GM12865 (cell line): ENCODE data around the gene ABCA13.

ENCODE experiments used
- DNase-seq: peaks from one replicate; pipeline ENCODE4 v3.0.0; 2010; ENCODE audit warnings: low read depth
- H3K4me3 ChIP-seq: 2 replicates; pipeline ENCODE4 v1.5.1; 2011; ENCODE audit warnings: mild to moderate bottlenecking, low read depth, low read length, control low read depth
- CTCF ChIP-seq: IDR thresholded peaks from 2 replicates; pipeline ENCODE4 v1.5.1; 2011; ENCODE audit warnings: low read length, control low read depth, low read depth, inconsistent platforms; ENCODE audit not compliant: insufficient read depth; ENCODE audit errors: missing control alignments

ABCA13 gene

GRCh38 chr7:48621076-48621475 lies 449.8 kb downstream of the ABCA13 start:
- H3K4me3 ChIP-seq: no peak overlapping the region
- DNase-seq: no peak
- no peak for TF ChIP-seq CTCF

DNA sequence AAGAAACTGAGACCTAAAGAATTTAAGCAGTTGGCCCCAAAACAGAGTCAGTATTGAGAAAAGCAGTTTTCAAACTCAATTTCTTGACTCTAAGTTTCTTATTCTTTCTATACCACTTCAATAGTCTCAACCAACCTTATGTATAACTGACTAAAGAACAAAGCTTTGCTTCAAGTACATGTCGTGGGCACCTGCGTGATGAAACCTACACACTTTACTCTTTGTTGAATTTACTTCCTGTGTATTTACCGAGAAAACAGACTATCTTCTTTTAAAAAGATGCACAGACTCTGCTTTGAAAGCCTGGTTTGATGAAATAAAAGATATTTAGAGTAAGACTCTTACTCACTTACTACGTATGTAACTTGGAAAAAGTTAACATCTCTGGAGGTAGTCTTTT lies 455.9 kb downstream of the ABCA13 start:
- H3K4me3 ChIP-seq: no peak overlapping the region
- no peak for TF ChIP-seq CTCF
- DNase-seq: no peak

GRCh38 chr7:48628793-48629349 lies 457.6 kb downstream of the ABCA13 start:
- DNase-seq: no peak
- no peak overlapping the region for H3K4me3 ChIP-seq
- no peak for TF ChIP-seq CTCF

DNA sequence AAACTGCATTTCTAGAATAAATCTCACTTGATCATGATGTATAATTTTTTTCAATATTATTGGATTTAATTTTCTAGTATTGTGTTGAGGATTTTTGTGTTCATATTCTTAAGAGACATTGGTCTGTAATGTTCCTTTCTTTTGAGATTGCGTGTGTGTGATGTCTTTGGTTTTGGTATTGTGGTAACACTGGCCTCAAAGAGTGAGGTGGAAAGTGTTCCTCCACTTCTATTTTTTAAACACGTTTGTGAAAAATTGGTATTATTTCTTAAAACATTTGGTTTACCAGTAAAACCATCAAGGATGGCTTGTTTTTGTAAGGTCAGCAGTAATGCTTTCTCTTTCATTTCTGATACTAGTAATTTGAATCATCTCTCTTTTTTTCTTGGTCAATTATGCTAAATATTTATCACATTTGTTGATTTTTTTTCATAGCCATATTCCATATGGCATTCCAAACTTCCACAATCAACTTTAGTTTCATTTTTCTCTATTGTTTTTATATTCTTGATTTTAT lies 462.9 kb downstream of the ABCA13 start:
- no peak overlapping the region for H3K4me3 ChIP-seq
- peak; percentile 52 for DNase-seq
- TF ChIP-seq CTCF: no peak

- DNase-seq: no peak
- TF ChIP-seq CTCF: no peak
- H3K4me3 ChIP-seq: no peak overlapping the region
Measured at GRCh38 chr7:48635796-48636195, 464.5 kb downstream of the ABCA13 start.

DNA sequence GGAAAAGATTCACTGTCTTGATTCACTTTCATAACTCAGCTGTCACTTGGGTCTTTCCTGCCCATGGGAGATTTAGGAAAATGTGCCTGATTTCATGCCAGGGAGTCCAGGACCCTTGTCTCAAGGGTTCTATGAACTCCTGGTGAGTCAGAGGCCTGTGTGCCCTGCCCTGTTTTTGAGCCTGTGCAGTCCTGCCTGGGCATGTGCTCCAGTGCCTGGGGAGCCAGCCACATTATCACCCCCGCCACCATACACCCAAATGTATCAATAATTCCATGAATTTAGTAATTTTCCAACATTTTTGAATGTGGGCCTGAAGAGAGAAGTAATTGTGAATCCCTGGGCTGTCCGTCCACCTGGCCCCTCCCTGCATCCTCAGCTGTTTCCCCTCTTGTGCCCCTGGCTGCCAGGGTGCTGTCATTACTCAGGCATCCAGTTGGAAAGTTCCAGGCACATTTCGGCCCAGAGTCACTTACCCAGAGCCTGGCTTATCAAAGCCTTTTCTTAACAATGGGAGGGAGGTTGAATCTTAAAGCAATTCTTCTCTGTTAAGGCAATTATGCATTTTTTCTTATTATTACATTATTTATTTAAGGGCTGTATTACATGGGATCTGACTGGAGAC lies 465.2 kb downstream of the ABCA13 start:
- DNase-seq: no peak
- no peak overlapping the region for H3K4me3 ChIP-seq
- no peak for TF ChIP-seq CTCF

DNA sequence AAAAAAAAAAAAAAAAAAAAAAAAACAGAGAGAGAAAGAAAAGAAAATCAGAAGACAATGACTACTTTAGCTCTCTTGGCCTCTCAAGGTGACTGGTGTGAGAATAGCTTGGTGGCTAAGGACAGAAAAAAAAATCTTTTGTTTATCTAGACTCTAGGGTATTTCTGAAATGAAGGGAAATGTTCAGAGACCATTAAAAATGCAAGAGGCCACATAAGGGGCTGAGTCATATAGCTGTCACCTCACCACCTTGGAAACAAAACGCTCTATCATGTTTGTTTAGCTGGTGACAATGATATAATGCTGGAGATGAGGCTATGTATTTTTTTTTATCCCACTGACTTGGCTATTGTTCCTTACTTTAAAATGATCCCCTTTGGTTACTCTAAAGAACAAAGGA lies 466.1 kb downstream of the ABCA13 start:
- H3K4me3 ChIP-seq: no peak overlapping the region
- DNase-seq: peak; percentile 36
- TF ChIP-seq CTCF: no peak
